Astrocyte (in vitro differentiated cells and primary cell): ENCODE data around the gene CD200.

Experiments used
- EZH2 ChIP-seq: IDR thresholded peaks from 2 replicates; pipeline ENCODE4 v1.6.1; 2012; ENCODE audit warnings: mild to moderate bottlenecking, low read length, inconsistent platforms; ENCODE audit not compliant: insufficient read depth
- TF ChIP-seq, protein P1 (sequence below): IDR thresholded peaks from 2 replicates; pipeline ENCODE4 v1.5.1; 2011; ENCODE audit warnings: low read depth, mild to moderate bottlenecking, inconsistent platforms, low read length, moderate library complexity; ENCODE audit not compliant: insufficient read depth

DNA sequence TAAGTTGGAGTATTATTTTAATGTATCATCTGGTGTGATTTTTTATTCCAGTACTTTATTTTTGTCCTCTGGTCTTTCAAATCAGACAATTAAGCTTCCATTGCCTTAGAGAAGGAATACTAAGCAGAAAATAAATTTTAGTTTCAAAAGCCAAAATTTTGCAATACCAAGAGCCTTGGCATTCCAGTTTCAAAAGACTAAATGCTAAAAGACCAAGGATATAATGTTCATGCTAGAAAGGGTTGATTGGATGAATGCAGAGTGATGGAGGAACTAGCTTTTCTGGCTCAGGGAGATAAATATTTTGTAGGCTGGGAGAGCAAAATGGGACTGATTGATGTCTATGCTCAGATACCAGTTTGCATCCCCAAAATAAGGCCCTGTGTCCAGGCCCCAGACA, 6.2 kb downstream of the CD200 start:
- TF ChIP-seq, protein P1, sequence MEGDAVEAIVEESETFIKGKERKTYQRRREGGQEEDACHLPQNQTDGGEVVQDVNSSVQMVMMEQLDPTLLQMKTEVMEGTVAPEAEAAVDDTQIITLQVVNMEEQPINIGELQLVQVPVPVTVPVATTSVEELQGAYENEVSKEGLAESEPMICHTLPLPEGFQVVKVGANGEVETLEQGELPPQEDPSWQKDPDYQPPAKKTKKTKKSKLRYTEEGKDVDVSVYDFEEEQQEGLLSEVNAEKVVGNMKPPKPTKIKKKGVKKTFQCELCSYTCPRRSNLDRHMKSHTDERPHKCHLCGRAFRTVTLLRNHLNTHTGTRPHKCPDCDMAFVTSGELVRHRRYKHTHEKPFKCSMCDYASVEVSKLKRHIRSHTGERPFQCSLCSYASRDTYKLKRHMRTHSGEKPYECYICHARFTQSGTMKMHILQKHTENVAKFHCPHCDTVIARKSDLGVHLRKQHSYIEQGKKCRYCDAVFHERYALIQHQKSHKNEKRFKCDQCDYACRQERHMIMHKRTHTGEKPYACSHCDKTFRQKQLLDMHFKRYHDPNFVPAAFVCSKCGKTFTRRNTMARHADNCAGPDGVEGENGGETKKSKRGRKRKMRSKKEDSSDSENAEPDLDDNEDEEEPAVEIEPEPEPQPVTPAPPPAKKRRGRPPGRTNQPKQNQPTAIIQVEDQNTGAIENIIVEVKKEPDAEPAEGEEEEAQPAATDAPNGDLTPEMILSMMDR = no peak
- no peak for TF ChIP-seq EZH2
